K562 (cell line): ENCODE results near the gene DUXB. TPM values are rescaled to one million over a fixed set of nuclear protein-coding genes. Genes with fewer than 3 reads are reported as not detected.

ENCODE experiments used
- AFF4 ChIP-seq: sonication (generic); formaldehyde crosslinking; IDR thresholded peaks from 2 replicates; pipeline ENCODE4 v1.8.0; 2023; ENCODE audit warnings: mild to moderate bottlenecking, missing genetic modification reagents
- ELK1 ChIP-seq: sonication (generic); formaldehyde crosslinking; IDR thresholded peaks from 2 replicates; pipeline ENCODE4 v1.8.1; 2022; ENCODE audit warnings: missing genetic modification reagents
- EWSR1 ChIP-seq: fragments of 450-650 bp; IDR thresholded peaks from 2 replicates; pipeline ENCODE4 v1.6.1; 2018; ENCODE audit warnings: borderline replicate concordance, mild to moderate bottlenecking, low read depth, moderate library complexity; ENCODE audit not compliant: partially characterized antibody
- FOXM1 ChIP-seq, 2 experiments: fragments of 450-650 bp in 1 of 2; sonication (generic) in 1 of 2; formaldehyde crosslinking in 1 of 2; IDR thresholded peaks; 2 replicates each; pipeline versions ENCODE4 v1.6.1 to v1.9.0; 2017 to 2022; ENCODE audit warnings: low read depth in 2 of 2, mild to moderate bottlenecking in 2 of 2, missing genetic modification reagents in 1 of 2, moderate library complexity in 1 of 2
- KAT2B ChIP-seq: IDR thresholded peaks from one replicate; pipeline ENCODE4 v1.6.1; 2012; ENCODE audit warnings: low read depth, mild to moderate bottlenecking, control low read depth, inconsistent platforms, low read length, moderate library complexity
- MCM5 ChIP-seq: fragments of 450-650 bp; IDR thresholded peaks from 2 replicates; pipeline ENCODE4 v1.6.1; 2016; ENCODE audit warnings: low read depth
- MECOM ChIP-seq: fragments of 250-450 bp; sonication (Bioruptor Pico); IDR thresholded peaks from 2 replicates; pipeline ENCODE4 v1.8.0; 2022; ENCODE audit warnings: inconsistent platforms
- MEF2A ChIP-seq: IDR thresholded peaks from 2 replicates; pipeline ENCODE4 v1.6.1; 2011; ENCODE audit warnings: low read depth, mild to moderate bottlenecking, low read length, moderate library complexity; ENCODE audit not compliant: control insufficient read depth
- MNT ChIP-seq, 2 experiments: fragments of 450-650 bp; conservative IDR thresholded peaks; 2 replicates each; pipeline ENCODE4 v1.6.1; 2017; ENCODE audit warnings: mild to moderate bottlenecking in 2 of 2, moderate library complexity in 2 of 2
- NFRKB ChIP-seq: fragments of 450-650 bp; IDR thresholded peaks from 2 replicates; pipeline ENCODE4 v1.6.1; 2016; ENCODE audit warnings: low read depth
- NR4A1 ChIP-seq, 2 experiments: fragments of 250-450 bp in 1 of 2; fragments of 450-650 bp in 1 of 2; sonication (Bioruptor Pico) in 1 of 2; IDR thresholded peaks; 2 replicates each; pipeline versions ENCODE4 v1.4.0 to v1.6.1; 2016 to 2020; ENCODE audit warnings: mild to moderate bottlenecking in 2 of 2, missing compliant biosample characterization in 1 of 2, missing genetic modification characterization in 1 of 2, moderate library complexity in 1 of 2
- PCBP2 ChIP-seq: fragments of 200-400 bp; formaldehyde crosslinking; IDR thresholded peaks from 2 replicates; pipeline ENCODE4 v1.6.1; 2018; ENCODE audit warnings: low read length, low read depth, mild to moderate bottlenecking, moderate library complexity; ENCODE audit not compliant: poor library complexity, severe bottlenecking
- RFX5 ChIP-seq: IDR thresholded peaks from 2 replicates; pipeline ENCODE4 v1.6.1; 2011; ENCODE audit warnings: low read depth, mild to moderate bottlenecking, improper control_type of control experiment, low read length
- TAL1 ChIP-seq: fragments of 450-650 bp; IDR thresholded peaks from 2 replicates; pipeline ENCODE4 v1.6.1; 2016; ENCODE audit warnings: mild to moderate bottlenecking
- TCF7L2 ChIP-seq: fragments of 150-350 bp; IDR thresholded peaks from 2 replicates; pipeline ENCODE4 v1.6.1; 2016; ENCODE audit warnings: low read depth, mild to moderate bottlenecking, low read length, moderate library complexity
- TEAD1 ChIP-seq, 2 experiments: fragments of 450-650 bp in 1 of 2; sonication (generic) in 1 of 2; formaldehyde crosslinking; IDR thresholded peaks; 2 replicates each; pipeline versions ENCODE4 v1.4.0 to v1.8.0; 2020 to 2022; ENCODE audit warnings: mild to moderate bottlenecking in 2 of 2, missing genetic modification reagents in 1 of 2
- ZBTB8A ChIP-seq: fragments of 450-650 bp; IDR thresholded peaks from 2 replicates; pipeline ENCODE4 v1.6.1; 2018; ENCODE audit warnings: mild to moderate bottlenecking, moderate library complexity; ENCODE audit not compliant: partially characterized antibody
- ZKSCAN3 ChIP-seq: fragments of 250-450 bp; sonication (Bioruptor Pico); IDR thresholded peaks from 2 replicates; pipeline ENCODE4 v1.4.0; 2020
- ZNF140 ChIP-seq: fragments of 250-450 bp; sonication (Bioruptor Pico); IDR thresholded peaks from 2 replicates; pipeline ENCODE4 v1.8.0; 2021; ENCODE audit warnings: moderate library complexity, mild to moderate bottlenecking, inconsistent platforms
- ZNF280B ChIP-seq: fragments of 250-450 bp; sonication (Bioruptor Pico); IDR thresholded peaks from 2 replicates; pipeline ENCODE4 v1.5.1; 2021; ENCODE audit warnings: mild to moderate bottlenecking
- polyA plus RNA-seq, 8 experiments: library from polyadenylated mRNA; depleted of rRNA in 4 of 8; stranded (reverse) in 5 of 8; unstranded in 3 of 8; fragments of >200 nt; fragmentation: Nextera tagmentation in 2 of 8; fragmentation: Illumina TruSeq in 1 of 8; extraction: Ambion mirVana in 2 of 8; extraction: Trizol in 1 of 8; gene quantifications; 2 replicates each; pipeline versions ENCODE4 v1.2.1 to v1.2.3, GENCODE V29; 2011 to 2014; ENCODE audit warnings: inconsistent platforms in 1 of 8, missing spikeins in 1 of 8
- total RNA-seq, 7 experiments: library from RNA; depleted of rRNA in 6 of 7; stranded (reverse); fragments of >200 nt in 6 of 7; fragmentation: Illumina TruSeq in 2 of 7; extraction: Trizol in 2 of 7; gene quantifications; 2 replicates each; pipeline versions ENCODE4 v1.2.1 to v1.2.3, GENCODE V29; 2011 to 2021; ENCODE audit warnings: low replicate concordance in 1 of 7

The DUXB gene
- total and polyA plus RNA-seq, 9 of the 15 experiments (the other 6 are each of a cell fraction or from before 2014, with no cell fraction given) = not detected

- TF ChIP-seq ZNF280B (CRISPR knock-in tag) (no peak), ELK1 (no peak), ZBTB8A (no peak), MEF2A (no peak), AFF4 (CRISPR knock-in tag) (no peak), TEAD1 (CRISPR knock-in tag; IDR thresholded peaks at IDR 0.05) (no peak), TCF7L2 (no peak), MECOM (CRISPR knock-in tag) (no peak), ZKSCAN3 (CRISPR knock-in tag) (no peak), EWSR1 (no peak), MCM5 (no peak), MNT (conservative IDR thresholded peaks at IDR 0.05) (peak in 1 of 2 experiments; percentile 75; a peak in 1 of 4 replicates), PCBP2 (no peak), NFRKB (0 out of 2 replicates have a peak, but pooled peaks have one; percentile 3), FOXM1 (IDR thresholded peaks at IDR 0.05; ENCODE audit: low read depth) (no peak), FOXM1 (CRISPR knock-in tag; IDR thresholded peaks at IDR 0.05; ENCODE audit: low read depth) (no peak; the same call in 1 of the 2 replicates), KAT2B (no peak), TAL1 (no peak), RFX5 (no peak), ZNF140 (no peak), NR4A1 (CRISPR knock-in tag; IDR thresholded peaks at IDR 0.05) (no peak), NR4A1 (tag; IDR thresholded peaks at IDR 0.05) (no peak)
Observed at GRCh38 chr16:75647112-75647491, 54.2 kb downstream of the DUXB start (continued).
